Activated CD8-positive, alpha-beta memory T cell treated with anti-CD3 and anti-CD28 coated beads for 48 hours (primary cell): Measurements from ENCODE around the gene INKA2.
"Not testable (repeated sequence)": the region's sequence is repeated elsewhere in the genome, so short reads cannot be mapped to it uniquely, and the experiment has no call there.

ENCODE experiments used
- DNase-seq, 3 experiments: peaks; one replicate each; pipeline ENCODE4 v3.0.0-alpha.2; 2020; ENCODE audit warnings: low read depth in 2 of 3, low spot score in 2 of 3

The INKA2 gene

DNA sequence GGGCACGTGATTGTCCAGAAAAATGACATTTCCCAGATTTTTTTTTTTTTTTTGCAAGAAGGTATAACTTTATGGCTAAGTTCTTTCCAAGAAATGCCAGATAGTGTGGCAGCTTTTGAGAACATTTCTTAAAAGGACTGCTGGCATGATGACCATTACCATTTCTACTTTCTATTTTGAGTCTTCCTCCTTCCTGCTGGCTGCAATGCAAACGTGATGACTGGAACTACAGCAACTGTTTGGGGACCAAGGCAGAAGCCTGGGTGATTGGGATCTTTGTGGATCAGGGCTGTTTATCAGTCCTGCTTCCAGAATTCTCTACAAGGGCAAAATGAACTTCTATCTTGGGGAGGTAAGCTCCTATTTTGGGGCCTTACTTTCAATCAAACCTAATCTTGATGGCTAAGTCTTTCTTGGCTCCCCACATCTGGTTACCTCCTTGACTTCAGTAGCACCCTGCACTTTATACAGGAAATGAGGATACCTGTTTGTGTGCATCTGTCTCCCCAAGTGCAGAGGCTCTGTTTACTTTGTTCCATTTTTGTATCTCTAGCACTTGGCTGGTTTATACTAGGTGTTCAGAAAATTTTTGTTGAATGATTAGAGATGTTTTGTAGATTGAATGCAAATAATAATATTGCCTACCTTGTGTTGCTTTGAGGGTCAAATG, 12.8 kb upstream of the INKA2 start:
- DNase-seq = no peak

DNA sequence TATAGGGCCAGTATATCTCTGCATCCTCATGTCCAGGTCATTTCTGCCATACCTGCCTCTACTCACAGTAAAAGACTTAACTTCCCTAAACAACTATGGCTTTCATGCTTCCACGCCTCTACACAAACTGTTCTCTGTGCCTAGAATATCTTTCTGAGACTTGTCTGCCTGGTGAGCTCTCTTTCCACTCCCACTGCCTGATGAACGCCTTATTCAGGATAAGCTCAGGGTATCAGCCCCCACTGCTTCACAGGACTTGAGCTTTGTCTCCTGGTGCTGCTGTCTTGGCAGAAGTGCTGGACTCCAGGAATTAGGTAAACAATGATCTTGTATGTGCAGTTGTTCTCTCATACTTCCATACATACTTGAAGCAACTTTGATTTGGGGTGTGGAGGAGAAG, 11.7 kb upstream of the INKA2 start:
- no peak for DNase-seq

DNA sequence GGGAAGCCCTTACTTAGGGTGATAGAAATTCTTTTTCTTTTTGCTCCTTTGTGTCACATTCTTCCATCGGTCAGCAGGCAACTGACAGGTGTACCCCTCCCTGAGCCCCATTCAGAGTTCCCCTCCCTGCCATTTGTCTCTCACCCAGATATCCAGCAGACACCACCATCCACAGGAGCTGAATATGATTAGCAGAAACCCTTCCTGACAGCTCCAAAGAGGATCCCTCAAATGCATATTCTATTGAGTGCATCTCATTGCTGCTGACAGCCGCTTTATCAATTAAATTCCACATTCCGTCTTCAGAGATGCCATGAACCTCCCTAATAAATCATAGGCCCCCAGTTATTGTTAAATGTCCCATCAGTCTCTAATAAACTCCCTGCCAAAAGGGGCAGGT, 10.4 kb upstream of the INKA2 start:
- no peak for DNase-seq

DNA sequence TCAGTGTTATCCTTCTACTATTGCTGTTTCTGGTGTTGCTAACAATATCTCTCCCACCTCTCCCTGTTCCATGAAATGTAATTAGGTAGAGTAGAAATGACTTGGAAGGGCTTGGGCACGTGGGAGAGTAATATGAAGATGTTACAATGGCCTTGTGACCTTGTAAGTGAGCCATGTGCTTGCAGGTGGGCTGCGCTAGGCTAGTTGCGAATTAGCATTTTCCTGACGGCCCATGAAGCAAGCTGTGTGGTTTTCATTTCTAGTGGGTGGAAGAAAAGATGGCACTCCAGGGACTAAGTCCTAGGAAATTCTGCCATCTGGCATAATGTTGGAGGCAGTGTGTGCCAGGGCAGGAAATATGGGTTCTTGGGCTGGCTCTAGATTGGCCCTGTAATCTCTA, 8.8 kb upstream of the INKA2 start:
- no peak for DNase-seq

DNA sequence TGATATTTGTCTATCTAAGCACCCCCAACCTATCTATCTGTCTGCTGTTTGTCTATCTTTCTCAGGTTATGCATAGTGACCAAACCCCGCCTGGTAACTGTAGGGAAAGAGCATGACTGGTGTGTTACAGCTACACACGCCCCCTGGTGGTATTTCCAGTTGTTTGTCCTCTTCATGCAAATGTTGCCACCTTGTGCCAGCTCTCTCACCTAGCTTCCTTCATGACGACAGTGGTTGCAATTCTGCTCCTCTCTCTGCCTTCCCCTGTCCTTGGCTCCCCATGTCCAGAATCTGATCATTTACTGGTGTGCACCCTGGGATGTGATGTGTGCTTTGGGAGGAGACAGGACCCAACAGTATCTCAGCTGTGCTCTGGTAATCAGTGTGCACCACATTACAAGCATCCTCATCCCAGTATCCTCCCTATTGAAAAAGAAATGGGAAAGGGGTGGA, 8.1 kb upstream of the INKA2 start:
- DNase-seq = peak in 1 of 3 experiments; percentile 59

DNA sequence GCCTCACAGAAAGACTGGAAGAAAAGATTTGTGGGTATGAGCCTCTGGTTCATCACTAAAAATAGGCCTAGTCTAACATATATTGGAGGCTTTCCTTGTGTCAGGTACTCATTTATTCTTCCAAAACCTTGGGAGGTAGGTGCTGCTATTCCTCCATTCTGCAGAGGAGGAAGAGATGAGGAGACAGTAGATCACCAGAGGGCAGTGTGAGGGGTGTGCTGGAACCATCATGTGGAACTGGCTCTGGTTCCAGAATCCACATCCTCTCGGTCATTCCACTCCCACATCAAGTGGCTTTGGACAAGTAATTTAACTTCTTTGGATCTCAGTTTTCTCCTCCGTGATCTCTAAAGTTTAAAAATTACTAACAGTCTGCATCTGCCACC, 7.4 kb upstream of the INKA2 start:
- no peak for DNase-seq

DNA sequence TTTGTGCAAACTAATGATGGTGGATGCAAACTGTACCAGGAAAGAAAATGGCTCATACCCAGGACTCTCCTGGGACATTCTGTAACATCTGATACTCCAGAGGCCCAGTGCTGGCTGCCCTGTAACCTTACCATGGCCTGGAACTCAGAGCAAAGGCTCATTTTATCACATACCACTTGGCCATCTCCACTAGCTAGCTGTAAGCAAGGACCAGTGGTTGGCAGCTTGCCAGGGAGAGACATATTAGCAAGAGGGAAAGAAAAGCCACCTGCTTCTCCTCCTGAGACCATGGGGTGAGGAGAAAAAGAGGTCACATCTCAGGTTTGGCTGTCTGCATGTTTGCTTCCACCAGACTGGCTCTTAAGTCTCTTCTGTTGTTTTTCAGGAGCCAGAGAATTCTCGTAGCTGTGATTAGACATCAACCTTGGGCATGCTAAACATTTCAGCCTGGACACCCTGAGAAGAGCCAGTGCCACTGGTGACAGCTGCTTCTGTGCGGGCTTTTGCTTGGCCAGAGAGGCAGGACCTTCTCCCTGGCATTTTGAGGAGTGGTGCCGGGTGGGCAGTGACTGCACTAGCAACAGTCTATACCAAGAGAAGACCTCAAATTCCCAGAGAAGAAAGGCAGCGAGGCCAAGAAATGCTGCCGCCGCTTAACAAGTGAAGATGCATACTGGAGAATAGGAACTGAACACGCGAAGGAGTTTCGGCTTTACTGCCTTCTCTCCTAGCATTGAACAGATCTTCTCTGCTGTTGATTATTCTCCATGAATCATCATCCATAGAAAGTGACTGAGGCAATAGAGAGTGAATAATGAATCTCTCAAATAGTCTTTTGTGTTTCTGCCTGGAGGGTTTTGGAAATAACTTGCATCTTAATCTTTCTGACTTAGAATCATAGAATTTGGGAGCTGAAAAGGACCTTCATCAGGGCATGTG, 6.7 kb upstream of the INKA2 start:
- DNase-seq = no peak

DNA sequence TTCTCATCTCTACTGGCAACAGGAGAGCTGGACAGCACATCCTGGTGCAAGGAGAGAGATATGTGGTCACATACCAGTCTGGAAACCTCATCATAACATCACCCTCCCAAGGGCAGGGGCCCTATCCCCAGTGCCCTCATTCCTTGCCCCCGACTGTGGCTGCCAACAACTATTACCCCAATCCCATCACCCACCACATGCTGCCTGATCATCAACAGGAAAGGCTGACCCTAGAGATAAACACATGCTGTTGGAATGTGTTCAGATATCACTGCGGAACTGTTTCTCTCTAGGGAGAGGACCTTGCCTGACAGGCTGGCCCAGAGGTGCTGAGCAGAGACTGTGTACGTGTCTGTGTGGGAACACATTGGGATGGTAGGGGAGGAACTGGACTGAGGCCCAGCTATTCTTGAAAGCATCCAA, 4.5 kb upstream of the INKA2 start:
- DNase-seq = no peak

DNA sequence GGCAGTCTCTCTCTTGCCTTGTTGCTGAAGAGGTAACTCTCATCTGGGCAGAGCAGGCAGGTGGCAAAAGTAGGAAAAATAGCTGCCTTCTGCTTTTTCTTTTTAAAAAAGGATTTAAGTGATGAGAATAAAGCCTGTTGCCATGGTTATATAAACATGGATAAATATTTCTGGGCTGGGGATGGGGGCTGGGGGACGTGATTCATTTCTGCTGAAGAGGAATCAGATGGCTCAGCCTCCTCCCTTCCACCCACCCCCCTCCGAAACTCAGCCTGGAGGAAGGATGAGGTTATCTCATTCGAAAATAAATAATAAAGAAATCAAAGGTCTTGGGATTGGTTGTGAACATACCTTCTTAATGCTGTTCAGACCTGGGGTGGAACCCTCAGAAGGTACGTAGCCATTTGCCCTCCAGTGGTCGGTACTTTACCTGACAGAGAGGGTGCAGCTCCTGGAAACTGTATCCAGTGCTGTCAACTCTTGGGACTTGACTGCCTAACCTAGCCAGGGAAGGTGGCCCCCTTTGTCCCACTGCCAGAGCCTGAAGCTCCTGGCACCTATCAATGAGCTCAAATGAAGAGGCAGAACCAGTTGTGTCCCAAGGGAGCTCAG, 3.8 kb upstream of the INKA2 start:
- DNase-seq = no peak

DNA sequence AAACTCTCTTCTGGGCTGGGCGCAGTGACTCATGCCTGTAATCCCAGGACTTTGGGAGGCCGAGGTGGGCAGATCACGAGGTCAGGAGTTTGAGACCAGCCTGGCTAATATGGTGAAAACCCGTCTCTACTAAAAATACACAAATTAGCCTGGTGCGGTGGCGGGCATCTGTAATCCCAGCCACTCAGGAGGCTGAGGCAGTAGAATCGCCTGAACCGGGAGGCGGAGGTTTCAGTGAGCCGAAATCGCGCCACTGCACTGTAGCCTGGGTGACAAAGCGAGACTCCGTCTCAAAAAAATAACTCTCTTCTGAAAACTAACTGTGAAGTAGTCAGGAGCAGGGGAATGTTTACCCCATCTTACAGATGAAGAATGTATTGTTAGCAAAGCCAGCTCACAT, 3.1 kb upstream of the INKA2 start:
- not testable (repeated sequence) for DNase-seq

DNA sequence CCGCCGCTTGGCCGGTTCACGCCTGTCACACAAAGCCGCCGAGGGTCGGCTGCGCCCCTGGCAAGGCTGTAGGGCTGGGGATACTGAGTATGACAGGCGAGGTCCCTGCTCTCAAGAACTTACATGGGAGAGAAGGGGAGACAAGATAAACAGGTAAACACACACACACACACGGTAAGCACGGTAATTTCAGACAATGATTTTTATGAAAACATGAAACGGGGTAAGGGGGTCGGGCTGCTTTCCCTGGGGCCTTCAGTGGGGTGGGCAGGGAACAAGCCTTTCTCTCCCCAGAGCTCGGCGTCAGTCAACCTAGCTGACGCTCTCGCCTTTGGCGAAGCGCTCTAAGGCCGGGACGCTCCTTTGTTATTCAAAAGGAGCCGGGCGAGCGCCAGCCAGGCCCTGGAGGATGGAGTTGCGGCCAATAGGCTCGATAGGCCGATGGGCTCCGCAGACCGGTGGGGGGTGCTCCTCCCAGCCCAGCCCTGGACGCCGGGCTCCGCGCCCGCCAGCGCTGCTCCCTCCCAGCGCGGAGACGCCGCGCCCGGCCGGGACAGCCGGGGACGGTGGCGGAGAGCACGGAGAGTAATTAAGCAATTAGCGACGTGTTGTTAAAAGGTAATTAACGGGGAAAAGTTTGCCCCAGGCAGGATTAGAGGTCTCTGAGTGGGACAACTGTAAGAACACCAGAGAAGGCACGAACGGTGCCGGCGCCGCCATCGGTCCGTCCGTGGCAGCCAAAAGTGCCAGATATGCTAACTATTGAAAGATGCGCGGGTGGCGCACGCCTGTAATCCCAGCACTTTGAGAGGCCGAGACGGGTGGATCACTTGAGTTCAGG, 950 bp upstream of the INKA2 start:
- DNase-seq = no peak

DNA sequence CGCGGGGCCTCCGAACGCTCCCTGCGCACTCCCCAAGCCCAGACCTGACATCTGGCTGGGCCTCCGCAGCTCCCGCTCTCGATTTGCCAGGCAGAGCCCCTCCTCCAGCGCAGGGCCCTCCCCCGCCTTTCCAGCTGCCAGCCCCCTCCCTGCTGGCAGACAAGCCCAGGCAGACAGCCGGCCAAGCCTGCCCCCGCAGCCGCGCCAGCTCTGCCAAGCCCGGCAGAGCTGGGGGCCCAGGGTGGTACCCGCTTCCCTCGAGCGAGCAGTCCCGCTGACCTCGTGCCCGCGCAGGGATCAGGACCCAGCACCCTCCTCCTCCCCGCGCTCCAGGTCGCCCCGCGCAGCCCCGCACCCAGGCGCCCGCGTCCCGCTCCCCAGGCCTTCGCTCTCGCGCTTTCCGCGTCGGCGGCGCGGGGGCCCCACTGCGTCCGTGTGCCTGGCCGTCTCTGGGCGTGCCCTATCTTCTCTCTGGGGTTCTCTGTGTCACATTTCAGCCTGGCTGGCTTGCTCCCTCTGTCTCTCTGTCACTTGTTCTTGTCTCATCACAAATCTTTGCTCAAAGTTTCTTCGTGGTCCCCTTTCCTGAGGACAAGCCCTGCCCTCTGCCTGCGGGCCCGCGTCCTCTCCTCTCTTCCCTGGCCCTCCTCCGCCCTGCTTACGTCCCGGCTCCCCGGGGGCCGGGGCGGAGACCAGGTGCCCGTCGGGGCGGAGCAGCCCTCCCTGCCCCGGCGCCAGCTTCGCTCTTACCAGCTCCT, 580 bp downstream of the INKA2 start:
- peak in 1 of 3 experiments; percentile 31 for DNase-seq

DNA sequence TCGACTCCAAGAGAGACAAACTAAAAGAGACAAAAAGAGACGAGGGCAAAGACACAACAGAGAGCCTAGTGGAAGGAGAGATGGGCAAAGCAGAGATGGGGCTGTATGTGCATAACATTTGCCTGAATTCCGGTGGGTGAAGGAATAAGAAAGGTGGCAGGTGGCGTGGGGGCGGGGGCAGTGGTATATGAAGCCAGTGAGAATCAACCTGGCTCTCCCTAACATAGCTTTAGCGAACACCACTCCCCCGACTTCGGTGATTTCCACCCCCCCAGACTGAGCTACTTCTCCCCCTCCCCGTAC, 1.1 kb downstream of the INKA2 start:
- no peak for DNase-seq

DNA sequence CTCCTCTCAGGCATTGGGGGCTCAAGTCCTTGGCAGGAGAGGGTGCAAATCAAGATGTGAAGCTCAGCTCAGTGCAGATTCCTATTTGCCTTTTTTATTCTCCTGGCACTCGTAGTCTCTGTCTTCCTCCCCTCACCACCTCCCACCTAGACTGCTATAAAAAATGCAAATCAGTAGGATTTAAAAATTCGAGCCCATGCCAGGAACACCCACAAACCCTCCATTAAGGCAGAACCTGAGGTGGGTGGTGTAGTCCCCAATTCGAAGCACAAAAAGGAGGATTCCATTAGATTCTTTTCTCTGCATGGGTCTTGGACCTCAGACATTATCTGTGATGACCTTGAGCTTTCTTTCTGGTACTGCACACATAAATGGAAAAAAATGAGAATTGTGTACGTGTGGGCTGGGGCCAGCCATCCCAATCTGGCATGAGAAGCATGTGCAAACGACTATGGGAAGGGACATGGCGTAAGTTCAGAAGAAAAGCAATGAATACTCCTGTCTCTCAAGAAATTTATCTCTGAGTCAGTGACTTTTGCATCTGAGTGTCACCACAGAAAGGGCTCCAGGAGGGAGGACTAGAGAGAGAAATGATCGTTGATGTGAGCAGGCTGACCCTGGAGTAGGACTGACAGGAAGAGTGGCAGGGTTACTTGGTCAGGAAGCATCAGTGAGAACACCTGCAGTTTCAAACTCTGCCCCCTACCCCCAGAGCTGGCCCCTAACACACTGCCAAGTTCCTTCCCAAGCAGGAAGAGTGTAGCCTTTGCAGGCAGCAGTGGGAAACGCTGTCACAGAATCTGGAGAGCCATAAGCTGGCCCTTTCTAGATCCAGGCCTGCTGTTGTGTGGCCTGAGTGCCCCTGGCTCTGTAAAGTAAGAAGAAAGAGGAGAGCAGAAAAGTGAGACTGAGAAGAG, 1.7 kb downstream of the INKA2 start:
- DNase-seq = no peak

DNA sequence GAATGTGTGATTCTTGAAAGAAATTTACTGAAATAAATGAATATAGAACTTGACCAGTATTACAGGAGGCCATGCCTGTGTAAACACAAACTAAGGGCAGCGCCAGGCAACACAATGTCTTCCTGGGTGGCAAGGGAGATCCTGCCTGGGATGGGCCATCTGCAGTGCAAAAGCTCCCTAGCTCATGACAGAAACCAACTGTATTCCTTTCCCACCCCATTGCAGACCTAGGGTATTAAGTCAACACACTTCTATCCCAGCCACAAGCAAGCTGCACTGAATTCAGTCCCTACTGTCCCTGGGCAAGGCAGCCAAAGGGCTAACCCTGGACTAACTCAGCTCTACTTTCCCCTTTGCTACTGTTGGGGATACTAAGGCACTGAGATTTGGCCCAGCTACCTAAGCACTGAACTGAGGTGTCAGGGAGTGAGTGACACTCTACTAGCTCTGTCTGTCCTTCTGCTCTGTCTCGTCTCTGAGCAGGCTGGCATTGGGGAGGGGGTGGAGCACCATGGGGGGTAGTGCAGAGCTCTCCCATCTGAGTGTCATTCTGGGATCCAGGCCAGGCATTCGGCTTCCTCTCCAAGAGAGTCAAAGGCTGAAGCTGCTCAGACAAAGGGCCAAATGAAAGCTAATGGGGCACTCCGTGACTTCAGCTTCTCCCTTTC, 2.5 kb downstream of the INKA2 start:
- no peak for DNase-seq

DNA sequence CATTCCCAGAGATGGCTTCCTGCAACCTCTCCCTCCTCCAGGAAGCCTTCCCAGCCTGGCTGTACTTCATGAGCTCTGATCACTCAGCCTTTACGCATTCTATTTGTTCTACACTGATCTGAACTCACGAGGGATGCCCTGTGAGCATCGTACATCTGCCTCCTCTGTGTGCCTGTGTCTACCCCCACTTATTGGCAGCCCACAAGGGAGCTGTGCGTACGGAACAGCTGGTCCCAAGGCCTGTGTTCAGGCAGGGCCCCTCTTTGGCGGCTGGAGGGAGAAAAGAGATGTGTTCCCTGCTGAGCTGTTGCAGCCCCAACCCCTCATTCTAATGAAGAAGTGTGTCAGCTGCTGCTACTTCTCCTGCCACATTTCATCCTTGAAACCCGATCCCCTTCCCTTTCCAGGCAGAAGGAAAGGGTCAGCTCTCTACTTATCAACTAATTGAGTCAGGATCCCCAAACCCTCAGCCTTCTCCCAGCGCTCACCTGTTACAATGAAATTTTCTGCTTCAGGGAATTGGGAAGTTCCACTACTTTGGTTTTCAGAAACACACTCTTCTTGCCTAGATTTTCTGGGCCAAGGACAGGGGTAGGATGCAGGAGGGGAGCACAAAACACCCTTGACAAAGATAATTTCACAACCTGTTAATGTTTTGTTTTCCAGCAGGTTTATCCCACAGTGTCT, 3.2 kb downstream of the INKA2 start:
- no peak for DNase-seq

DNA sequence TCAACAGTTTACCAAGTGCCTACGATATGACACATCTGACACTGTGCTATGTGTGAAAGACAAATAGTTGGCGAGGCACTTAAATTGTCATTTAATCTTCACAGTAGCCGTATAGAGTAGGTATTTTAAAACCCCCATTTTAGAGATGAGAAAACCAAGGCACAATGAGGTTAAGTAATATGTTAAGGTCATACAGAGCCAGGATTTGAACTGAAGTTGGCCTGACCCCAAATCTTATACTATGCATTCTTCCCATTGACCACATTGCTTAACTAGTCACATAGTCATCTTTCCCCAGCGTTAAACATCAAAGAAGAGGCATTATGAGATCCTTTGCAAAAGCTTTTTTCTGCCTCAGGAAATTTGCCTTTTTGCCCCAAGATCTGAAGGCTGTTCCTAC, 3.9 kb downstream of the INKA2 start:
- DNase-seq = no peak

DNA sequence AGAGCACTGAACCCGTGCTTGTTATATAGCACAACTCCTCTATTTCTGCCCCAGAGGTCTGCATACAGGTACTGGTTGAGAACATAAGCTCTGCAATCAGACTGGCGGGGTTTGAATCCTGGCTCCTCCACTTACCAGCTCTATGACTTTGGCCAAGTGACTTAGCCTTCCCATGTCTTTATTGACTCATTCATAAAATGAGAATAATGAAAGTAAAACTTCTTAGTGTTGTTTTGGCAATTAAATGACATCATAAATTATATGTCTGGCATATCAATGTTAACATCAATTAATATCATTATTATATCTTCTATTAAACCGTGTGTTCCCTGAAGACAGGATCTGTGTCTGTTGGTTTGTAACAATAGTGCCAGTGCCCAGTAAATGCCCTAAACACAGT, 4.3 kb downstream of the INKA2 start:
- no peak for DNase-seq
